GM12872 (cell line): Measurements from ENCODE around the gene ZNF138.

Experiments used
- TF ChIP-seq, protein P1 (sequence below): IDR thresholded peaks from 3 replicates; pipeline ENCODE4 v1.5.1; 2011; ENCODE audit warnings: low read depth, mild to moderate bottlenecking, low read length, moderate library complexity; ENCODE audit not compliant: insufficient read depth

The ZNF138 gene

DNA sequence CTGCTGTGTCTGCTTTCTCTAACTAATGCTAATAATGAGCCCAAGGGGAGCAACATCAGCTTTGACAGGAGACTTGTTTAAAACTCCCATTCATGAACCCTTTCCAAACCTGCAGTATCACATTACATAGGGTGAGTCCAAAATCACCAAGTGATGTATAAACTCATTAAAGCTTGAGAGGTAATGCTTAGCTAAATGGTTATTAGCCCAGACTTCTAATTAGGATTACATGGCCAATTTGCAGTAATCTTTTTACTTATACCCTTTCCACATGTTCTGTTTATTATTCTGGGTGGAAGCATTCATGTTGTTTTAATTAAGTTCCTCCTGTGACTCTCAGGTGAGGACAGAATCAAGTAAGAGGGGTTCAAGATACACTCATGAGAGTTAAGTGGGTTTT lies 17.5 kb downstream of the ZNF138 start:
- TF ChIP-seq, protein P1, sequence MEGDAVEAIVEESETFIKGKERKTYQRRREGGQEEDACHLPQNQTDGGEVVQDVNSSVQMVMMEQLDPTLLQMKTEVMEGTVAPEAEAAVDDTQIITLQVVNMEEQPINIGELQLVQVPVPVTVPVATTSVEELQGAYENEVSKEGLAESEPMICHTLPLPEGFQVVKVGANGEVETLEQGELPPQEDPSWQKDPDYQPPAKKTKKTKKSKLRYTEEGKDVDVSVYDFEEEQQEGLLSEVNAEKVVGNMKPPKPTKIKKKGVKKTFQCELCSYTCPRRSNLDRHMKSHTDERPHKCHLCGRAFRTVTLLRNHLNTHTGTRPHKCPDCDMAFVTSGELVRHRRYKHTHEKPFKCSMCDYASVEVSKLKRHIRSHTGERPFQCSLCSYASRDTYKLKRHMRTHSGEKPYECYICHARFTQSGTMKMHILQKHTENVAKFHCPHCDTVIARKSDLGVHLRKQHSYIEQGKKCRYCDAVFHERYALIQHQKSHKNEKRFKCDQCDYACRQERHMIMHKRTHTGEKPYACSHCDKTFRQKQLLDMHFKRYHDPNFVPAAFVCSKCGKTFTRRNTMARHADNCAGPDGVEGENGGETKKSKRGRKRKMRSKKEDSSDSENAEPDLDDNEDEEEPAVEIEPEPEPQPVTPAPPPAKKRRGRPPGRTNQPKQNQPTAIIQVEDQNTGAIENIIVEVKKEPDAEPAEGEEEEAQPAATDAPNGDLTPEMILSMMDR, result no peak

DNA sequence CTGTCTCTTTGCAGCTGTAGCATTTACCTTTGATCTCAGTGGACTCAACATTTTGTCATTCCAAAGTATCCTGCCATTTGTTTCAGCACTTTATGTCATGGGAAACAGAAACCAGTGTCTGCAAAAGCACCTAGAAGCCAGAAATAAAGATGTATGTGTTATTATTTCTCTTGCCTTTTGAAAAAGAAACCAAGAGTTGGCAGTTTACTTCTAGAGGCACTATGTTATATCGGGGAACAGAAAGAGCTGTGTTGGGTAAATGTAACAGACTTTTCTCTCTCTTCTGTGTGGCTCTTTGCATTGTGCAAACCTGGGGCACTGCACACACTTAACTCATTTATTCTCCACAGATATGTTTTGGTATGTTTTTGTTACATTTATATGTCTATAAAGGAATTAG lies 36.7 kb downstream of the ZNF138 start:
- TF ChIP-seq, protein P1, result no peak

DNA sequence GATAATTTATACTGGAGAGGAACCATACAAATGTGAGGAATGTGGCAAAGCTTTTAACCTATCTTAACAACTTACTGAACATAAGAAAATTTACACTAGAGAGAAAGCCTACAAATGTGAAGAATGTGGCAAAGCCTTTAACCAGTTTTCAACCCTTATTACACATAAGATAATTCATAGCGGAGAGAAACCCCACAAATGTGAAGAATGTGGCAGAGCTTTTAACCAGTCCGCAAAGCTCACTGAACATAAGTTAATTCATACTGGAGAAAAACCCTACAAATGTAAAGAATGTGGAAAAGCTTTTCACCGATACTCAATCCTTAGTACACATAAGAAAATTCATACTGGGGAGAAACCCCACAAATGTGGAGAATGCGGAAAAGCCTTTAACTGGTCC lies 37.9 kb downstream of the ZNF138 start:
- TF ChIP-seq, protein P1, result no peak

DNA sequence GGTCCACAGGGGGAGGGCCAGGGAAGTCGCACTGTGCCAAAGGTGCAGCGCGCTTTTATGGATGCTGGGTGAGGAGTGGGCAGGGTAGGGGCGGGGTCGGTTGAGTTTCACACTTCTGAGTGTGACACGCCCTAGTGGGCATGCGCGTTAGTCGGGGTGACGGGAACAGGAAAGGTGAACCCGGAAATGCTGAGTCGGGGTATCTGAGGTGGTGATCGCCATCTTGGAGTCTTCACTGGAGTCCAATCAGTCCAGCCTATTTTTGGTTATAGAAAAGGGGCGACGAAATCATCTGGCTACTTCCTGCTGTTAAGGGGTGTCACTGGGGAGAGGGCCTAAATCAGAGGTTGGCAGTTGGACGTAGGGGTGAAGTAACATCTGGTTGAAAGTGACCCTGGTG lies 40.8 kb downstream of the ZNF138 start:
- TF ChIP-seq, protein P1, result no peak

DNA sequence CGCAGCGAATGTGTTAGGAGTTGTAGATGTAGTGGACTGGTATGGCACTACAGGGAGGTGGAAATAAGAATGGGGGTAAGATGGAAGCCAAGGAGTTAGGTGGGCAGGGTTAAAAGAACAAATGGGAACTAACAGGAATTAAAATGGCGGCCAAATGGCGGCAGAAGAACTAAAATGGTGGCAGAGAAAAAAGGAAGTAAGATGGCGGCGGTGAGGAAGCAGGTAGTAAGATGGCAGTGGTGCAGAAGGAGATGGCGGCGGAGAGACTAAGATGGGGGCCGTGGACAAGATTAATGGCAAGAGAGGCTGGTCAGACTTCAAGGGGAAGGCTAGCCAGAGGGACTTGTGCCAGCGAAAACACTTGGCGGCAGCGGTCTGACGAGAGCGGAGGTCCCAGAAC lies 44.5 kb downstream of the ZNF138 start:
- TF ChIP-seq, protein P1, result no peak

DNA sequence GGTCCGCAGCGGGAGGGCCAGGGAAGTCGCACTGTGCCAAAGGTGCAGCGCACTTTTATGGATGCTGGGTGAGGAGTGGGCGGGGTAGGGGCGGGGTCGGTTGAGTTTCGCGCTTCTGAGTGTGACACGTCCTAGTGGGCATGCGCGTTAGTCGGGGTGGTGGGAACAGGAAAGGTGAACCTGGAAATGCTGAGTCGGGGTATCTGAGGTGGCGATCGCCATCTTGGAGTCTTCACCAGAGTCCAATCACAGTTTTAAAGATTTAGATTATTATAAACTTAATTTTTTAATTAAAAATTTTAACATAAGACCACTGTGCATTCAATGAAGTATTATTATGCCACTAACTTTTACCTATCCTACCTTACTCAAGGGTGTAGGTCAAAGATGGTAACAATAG lies 45.7 kb downstream of the ZNF138 start:
- TF ChIP-seq, protein P1, result no peak

DNA sequence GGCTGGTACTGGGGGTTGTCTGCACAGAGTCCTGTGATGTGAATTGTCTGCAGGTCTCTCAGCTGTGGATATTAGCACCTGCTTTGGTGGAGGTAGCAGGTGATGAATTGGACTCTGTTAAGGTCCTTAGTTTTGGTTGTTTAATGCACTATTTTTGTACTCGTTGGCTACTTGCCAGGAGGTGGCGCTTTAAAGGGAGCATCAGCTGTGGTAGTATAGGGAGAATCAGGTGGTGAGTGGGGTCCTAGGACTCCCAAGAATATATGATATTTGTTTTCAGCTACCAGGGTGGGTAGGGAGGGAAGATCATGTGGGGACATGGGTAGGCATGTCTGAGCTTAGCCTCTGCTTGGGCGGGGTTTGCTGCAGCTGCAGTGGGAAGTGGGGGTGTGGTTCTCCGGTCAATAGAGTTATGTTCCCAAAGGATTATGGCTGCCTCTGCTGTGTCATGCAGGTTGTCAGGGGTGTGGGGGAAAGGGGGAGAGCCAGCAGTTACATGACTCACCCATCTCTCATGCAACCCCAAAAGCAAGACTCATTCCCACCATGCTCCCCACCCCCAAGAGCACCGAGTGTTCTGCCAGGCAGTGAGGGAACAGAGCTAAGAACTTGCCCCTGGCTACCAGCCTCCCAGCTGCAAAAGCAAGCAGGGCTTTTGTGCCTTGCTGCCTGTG lies 55.2 kb downstream of the ZNF138 start:
- TF ChIP-seq, protein P1, result no peak
